ENCODE data around the gene ITIH6. TPM values are rescaled to one million over a fixed set of nuclear protein-coding genes. Genes with fewer than 3 reads are reported as not detected.

Gene ITIH6
- polyA plus RNA-seq, 1 donor from 2014 or later = not detected

GRCh38 chrX:54754854-54755253, 43.2 kb downstream of the ITIH6 start:
- H3F3A ChIP-seq (ENCODE audit: insufficient read depth, low read length, poor library complexity, severe bottlenecking) = no peaks in the 10 kb centered on the region
- H3K36me3 ChIP-seq (ENCODE audit: insufficient read depth, low read length) = no peaks in the 10 kb centered on the region
- H3K79me2 ChIP-seq (replicated peaks; ENCODE audit: insufficient read depth, low read length) = no peaks in the 10 kb centered on the region
- no peaks in the 10 kb centered on the region for H3K9me3 ChIP-seq (ENCODE audit: low read length)
- no peak overlapping the region for H3K27ac ChIP-seq (ENCODE audit: low read length)
- no peaks in the 10 kb centered on the region for H4K20me1 ChIP-seq (ENCODE audit: insufficient read depth)
- no peaks in the 10 kb centered on the region for H3K27me3 ChIP-seq (ENCODE audit: insufficient read depth, low read depth, low read length)
- H3K4me2 ChIP-seq (ENCODE audit: low read length) = no peak overlapping the region
- no peak overlapping the region for H3K4me3 ChIP-seq (ENCODE audit: low read length)
- H3K9me2 ChIP-seq (ENCODE audit: insufficient read depth, low read length) = no peaks in the 10 kb centered on the region
- no peak overlapping the region for H2AFZ ChIP-seq (ENCODE audit: low read depth, low read length)
- TF ChIP-seq REST (IDR thresholded peaks at IDR 0.05; ENCODE audit: borderline replicate concordance) (no peak), MXI1 (conservative IDR thresholded peaks at IDR 0.05; ENCODE audit: poor library complexity, severe bottlenecking) (no peak), POLR2AphosphoS5 (IDR thresholded peaks at IDR 0.05) (no peak), EP300 (conservative IDR thresholded peaks at IDR 0.05; ENCODE audit: poor library complexity, severe bottlenecking) (no peak), CTCF (IDR thresholded peaks at IDR 0.05; ENCODE audit: poor library complexity, severe bottlenecking) (no peak), EZH2 (IDR thresholded peaks at IDR 0.05; ENCODE audit: borderline replicate concordance, insufficient read depth, low read length, poor library complexity, severe bottlenecking) (no peak), SMC3 (conservative IDR thresholded peaks at IDR 0.05; ENCODE audit: poor library complexity) (no peak), RAD21 (conservative IDR thresholded peaks at IDR 0.05) (no peak), TAF1 (IDR thresholded peaks at IDR 0.05; ENCODE audit: low read depth) (no peak)
- no peak overlapping the region for H3K9ac ChIP-seq (ENCODE audit: low read length)

DNA sequence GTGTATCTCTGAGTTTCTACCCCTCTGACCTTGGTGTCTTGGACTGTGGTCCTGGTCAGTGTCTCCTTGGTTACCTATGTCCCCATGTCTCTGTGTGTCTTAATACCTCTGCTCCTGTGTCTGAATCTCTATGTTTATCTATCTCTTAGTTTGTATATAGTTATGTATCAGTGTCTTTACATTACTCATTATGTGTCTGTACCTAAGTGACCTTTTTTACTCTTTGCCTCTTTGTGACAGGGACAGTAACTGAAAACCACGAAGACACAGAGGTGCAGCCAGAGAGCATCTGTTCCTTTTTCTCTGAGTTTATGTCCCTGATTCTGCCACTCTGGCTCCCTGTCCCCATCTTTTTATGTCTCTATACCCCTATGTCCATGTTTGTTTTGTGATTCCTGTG, 49.4 kb downstream of the ITIH6 start:
- TF ChIP-seq REST (IDR thresholded peaks at IDR 0.05; ENCODE audit: borderline replicate concordance) (no peak), TAF1 (IDR thresholded peaks at IDR 0.05; ENCODE audit: low read depth) (no peak), EZH2 (IDR thresholded peaks at IDR 0.05; ENCODE audit: borderline replicate concordance, insufficient read depth, low read length, poor library complexity, severe bottlenecking) (no peak)
- Histone ChIP-seq H3K4me3 (ENCODE audit: low read length) (no peak overlapping the region), H3K27me3 (ENCODE audit: insufficient read depth, low read depth, low read length) (no peaks in the 10 kb centered on the region), H3K27ac (ENCODE audit: low read length) (no peak overlapping the region), H3K9me2 (ENCODE audit: insufficient read depth, low read length) (no peaks in the 10 kb centered on the region), H2AFZ (ENCODE audit: low read depth, low read length) (no peak overlapping the region), H3K9me3 (ENCODE audit: low read length) (no peaks in the 10 kb centered on the region), H3K4me2 (ENCODE audit: low read length) (no peak overlapping the region), H3K79me2 (replicated peaks; ENCODE audit: insufficient read depth, low read length) (no peaks in the 10 kb centered on the region), H3K36me3 (ENCODE audit: insufficient read depth, low read length) (no peaks in the 10 kb centered on the region), H3F3A (ENCODE audit: insufficient read depth, low read length, poor library complexity, severe bottlenecking) (no peaks in the 10 kb centered on the region), H3K9ac (ENCODE audit: low read length) (no peak overlapping the region), H4K20me1 (ENCODE audit: insufficient read depth) (no peaks in the 10 kb centered on the region)
